HG02623 (cell line): ENCODE measurements around the gene MICALL2.

Source experiments
- ATAC-seq: cut with Tn5 transposase; IDR thresholded peaks from one replicate; pipeline ENCODE4 v1.9.1; 2021; ENCODE audit warnings: moderate library complexity; ENCODE audit not compliant: unreplicated experiment

Gene MICALL2

GRCh38 chr7:1419688-1420087, 39.6 kb downstream of the MICALL2 start:
- ATAC-seq = no peak

- ATAC-seq = no peak
These were observed 40.0 kb downstream of the MICALL2 start for GRCh38 chr7:1419310-1419634.

GRCh38 chr7:1418505-1419309, 40.6 kb downstream of the MICALL2 start:
- ATAC-seq = no peak

GRCh38 chr7:1415389-1415990, 43.8 kb downstream of the MICALL2 start:
- no peak for ATAC-seq

- no peak for ATAC-seq
These were observed 45.2 kb downstream of the MICALL2 start for GRCh38 chr7:1413936-1414639.

- ATAC-seq = no peak
These were observed 46.7 kb downstream of the MICALL2 start for GRCh38 chr7:1412322-1413261.

- ATAC-seq = no peak
These were observed 47.9 kb downstream of the MICALL2 start for GRCh38 chr7:1411414-1411813.

- ATAC-seq = no peak
These were observed 48.3 kb downstream of the MICALL2 start for GRCh38 chr7:1410992-1411391.

- ATAC-seq = no peak
These were observed 49.7 kb downstream of the MICALL2 start for GRCh38 chr7:1409555-1409954.

GRCh38 chr7:1408466-1408865, 50.8 kb downstream of the MICALL2 start:
- ATAC-seq = no peak

GRCh38 chr7:1407892-1408291, 51.4 kb downstream of the MICALL2 start:
- ATAC-seq = no peak

- ATAC-seq = no peak
These were observed 54.2 kb downstream of the MICALL2 start for GRCh38 chr7:1404898-1405548.

GRCh38 chr7:1404460-1404809, 54.8 kb downstream of the MICALL2 start:
- no peak for ATAC-seq

GRCh38 chr7:1403638-1404459, 55.4 kb downstream of the MICALL2 start:
- no peak for ATAC-seq

- ATAC-seq = no peak
These were observed 56.3 kb downstream of the MICALL2 start for GRCh38 chr7:1402791-1403637.

GRCh38 chr7:1402110-1402790, 57.0 kb downstream of the MICALL2 start:
- ATAC-seq = no peak

GRCh38 chr7:1401011-1401410, 58.3 kb downstream of the MICALL2 start:
- no peak for ATAC-seq

GRCh38 chr7:1400371-1400770, 58.9 kb downstream of the MICALL2 start:
- ATAC-seq = no peak
